OCI-LY1 (cell line): ENCODE results near the gene CXCR3.

Experiments used
- H2AFZ ChIP-seq: fragments of 200-600 bp; sonication (generic), shearing (Covaris generic); 2 replicates; pipeline ENCODE4 v1.6.0; 2014; ENCODE audit warnings: antibody characterized with exemption, mild to moderate bottlenecking, low read length
- H3F3A ChIP-seq: fragments of 200-600 bp; sonication (generic), shearing (Covaris generic); 2 replicates; pipeline ENCODE4 v1.6.0; 2014; ENCODE audit warnings: mild to moderate bottlenecking, antibody characterized with exemption, low read length, moderate library complexity; ENCODE audit not compliant: insufficient read depth
- H3K27ac ChIP-seq: fragments of 200-600 bp; sonication (generic); 2 replicates; pipeline ENCODE4 v1.5.1; 2014; ENCODE audit warnings: low read length, mixed run types, mild to moderate bottlenecking, low read depth; ENCODE audit not compliant: poor library complexity, severe bottlenecking
- H3K27me3 ChIP-seq: fragments of 200-600 bp; sonication (generic); 2 replicates; pipeline ENCODE4 v1.6.0; 2014; ENCODE audit warnings: antibody characterized with exemption, mild to moderate bottlenecking, low read length, moderate library complexity; ENCODE audit not compliant: insufficient read depth
- H3K36me3 ChIP-seq: fragments of 200-600 bp; sonication (generic); 2 replicates; pipeline ENCODE4 v1.6.1; 2014; ENCODE audit warnings: mild to moderate bottlenecking, antibody characterized with exemption, low read length, moderate library complexity, mixed read lengths; ENCODE audit not compliant: insufficient read depth
- H3K4me1 ChIP-seq: fragments of 200-600 bp; sonication (generic); 2 replicates; pipeline ENCODE4 v1.5.1; 2014; ENCODE audit warnings: mild to moderate bottlenecking, low read length, moderate library complexity; ENCODE audit not compliant: insufficient read depth, severe bottlenecking
- H3K4me2 ChIP-seq: fragments of 200-600 bp; sonication (generic), shearing (Covaris generic); 2 replicates; pipeline ENCODE4 v1.6.1; 2014; ENCODE audit warnings: low read length
- H3K4me3 ChIP-seq: fragments of 200-600 bp; sonication (generic); 2 replicates; pipeline ENCODE4 v1.5.1; 2014; ENCODE audit warnings: low read length, low read depth, mild to moderate bottlenecking, mixed read lengths; ENCODE audit not compliant: poor library complexity, severe bottlenecking
- H3K79me2 ChIP-seq: fragments of 200-600 bp; shearing (Covaris generic); 2 replicates; pipeline ENCODE4 v1.6.1; 2016; ENCODE audit warnings: mixed run types, low read length, mixed read lengths; ENCODE audit not compliant: insufficient read depth
- H3K9ac ChIP-seq: fragments of 200-600 bp; sonication (generic), shearing (Covaris generic); 2 replicates; pipeline ENCODE4 v1.6.1; 2014; ENCODE audit warnings: mild to moderate bottlenecking, low read length, mixed read lengths
- H3K9me2 ChIP-seq: fragments of 200-600 bp; sonication (generic), shearing (Covaris generic); 2 replicates; pipeline ENCODE4 v1.6.1; 2014; ENCODE audit warnings: low read depth, mild to moderate bottlenecking, low read length, mixed read lengths
- H3K9me3 ChIP-seq: fragments of 200-600 bp; shearing (Covaris generic); 2 replicates; pipeline ENCODE4 v1.6.1; 2014; ENCODE audit warnings: low read length, mixed read lengths
- H4K20me1 ChIP-seq: fragments of 200-600 bp; sonication (generic), shearing (Covaris generic); 2 replicates; pipeline ENCODE4 v1.6.0; 2016; ENCODE audit warnings: mild to moderate bottlenecking, low read length; ENCODE audit not compliant: insufficient read depth
- EZH2 ChIP-seq: fragments of 200-600 bp; sonication (generic), shearing (Covaris generic); IDR thresholded peaks from 2 replicates; pipeline ENCODE4 v1.8.0; 2017; ENCODE audit warnings: borderline replicate concordance, mixed run types, mild to moderate bottlenecking, antibody characterized with exemption, low read length, moderate library complexity, mixed read lengths
- TF ChIP-seq, protein P1 (sequence below): fragments of 200-600 bp; sonication (generic), shearing (Covaris generic); IDR thresholded peaks from 2 replicates; pipeline ENCODE4 v1.5.1; 2017; ENCODE audit warnings: mild to moderate bottlenecking, antibody characterized with exemption, low read length, moderate library complexity, mixed read lengths

The CXCR3 gene

DNA sequence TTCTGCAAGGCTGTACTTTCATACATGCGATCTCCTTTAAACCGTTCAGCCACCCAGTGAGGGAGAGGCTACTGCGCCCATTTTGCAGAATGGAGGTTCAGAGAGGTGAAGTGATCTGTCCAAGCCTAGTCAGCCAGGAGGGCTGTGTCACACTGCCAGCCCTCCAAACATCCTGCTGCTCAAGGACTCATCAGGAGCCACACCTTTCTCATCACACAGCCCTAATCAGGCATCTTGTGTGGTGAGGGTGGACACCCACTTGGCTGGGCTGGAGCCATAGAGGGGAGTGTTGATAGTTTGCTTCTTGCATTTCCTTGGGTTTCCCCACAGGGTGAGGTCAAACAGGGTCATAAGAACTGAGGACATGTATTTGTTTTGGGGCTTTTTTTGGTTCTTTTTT lies 5.4 kb upstream of the CXCR3 start:
- H3K79me2 ChIP-seq, result no peaks in the 10 kb centered on the region
- no peak overlapping the region for H3K4me2 ChIP-seq
- peaks cover 18% of the 10 kb centered on the region for H3K4me1 ChIP-seq
- no peaks in the 10 kb centered on the region for H3K9me2 ChIP-seq
- no peaks in the 10 kb centered on the region for H4K20me1 ChIP-seq
- TF ChIP-seq, protein P1, sequence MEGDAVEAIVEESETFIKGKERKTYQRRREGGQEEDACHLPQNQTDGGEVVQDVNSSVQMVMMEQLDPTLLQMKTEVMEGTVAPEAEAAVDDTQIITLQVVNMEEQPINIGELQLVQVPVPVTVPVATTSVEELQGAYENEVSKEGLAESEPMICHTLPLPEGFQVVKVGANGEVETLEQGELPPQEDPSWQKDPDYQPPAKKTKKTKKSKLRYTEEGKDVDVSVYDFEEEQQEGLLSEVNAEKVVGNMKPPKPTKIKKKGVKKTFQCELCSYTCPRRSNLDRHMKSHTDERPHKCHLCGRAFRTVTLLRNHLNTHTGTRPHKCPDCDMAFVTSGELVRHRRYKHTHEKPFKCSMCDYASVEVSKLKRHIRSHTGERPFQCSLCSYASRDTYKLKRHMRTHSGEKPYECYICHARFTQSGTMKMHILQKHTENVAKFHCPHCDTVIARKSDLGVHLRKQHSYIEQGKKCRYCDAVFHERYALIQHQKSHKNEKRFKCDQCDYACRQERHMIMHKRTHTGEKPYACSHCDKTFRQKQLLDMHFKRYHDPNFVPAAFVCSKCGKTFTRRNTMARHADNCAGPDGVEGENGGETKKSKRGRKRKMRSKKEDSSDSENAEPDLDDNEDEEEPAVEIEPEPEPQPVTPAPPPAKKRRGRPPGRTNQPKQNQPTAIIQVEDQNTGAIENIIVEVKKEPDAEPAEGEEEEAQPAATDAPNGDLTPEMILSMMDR, result no peak
- TF ChIP-seq EZH2, result no peak
- no peaks in the 10 kb centered on the region for H3K36me3 ChIP-seq
- no peaks in the 10 kb centered on the region for H3F3A ChIP-seq
- no peaks in the 10 kb centered on the region for H3K9me3 ChIP-seq
- H2AFZ ChIP-seq, result no peak overlapping the region
- H3K27ac ChIP-seq, result no peak overlapping the region
- no peaks in the 10 kb centered on the region for H3K27me3 ChIP-seq
- H3K4me3 ChIP-seq, result no peak overlapping the region
- no peak overlapping the region for H3K9ac ChIP-seq

GRCh38 chrX:71622576-71623450 lies 4.5 kb upstream of the CXCR3 start:
- Histone ChIP-seq H3F3A (no peaks in the 10 kb centered on the region), H3K4me2 (peak overlapping the region; percentile 34; the same call in 1 of the 2 replicates), H3K9me3 (no peaks in the 10 kb centered on the region), H3K9ac (no peak overlapping the region), H4K20me1 (no peaks in the 10 kb centered on the region), H3K4me3 (no peak overlapping the region), H3K27ac (peak overlapping the region; percentile 69), H3K27me3 (no peaks in the 10 kb centered on the region), H3K9me2 (no peaks in the 10 kb centered on the region), H3K4me1 (peaks cover 26% of the 10 kb centered on the region), H3K36me3 (no peaks in the 10 kb centered on the region), H2AFZ (no peak overlapping the region), H3K79me2 (no peaks in the 10 kb centered on the region)
- TF ChIP-seq EZH2, result no peak
- TF ChIP-seq, protein P1, result no peak

GRCh38 chrX:71622032-71622575 lies 3.8 kb upstream of the CXCR3 start:
- Histone ChIP-seq H3K4me1 (peaks cover 26% of the 10 kb centered on the region), H3K9me3 (no peaks in the 10 kb centered on the region), H3F3A (no peaks in the 10 kb centered on the region), H3K79me2 (no peaks in the 10 kb centered on the region), H3K4me2 (no peak overlapping the region), H4K20me1 (no peaks in the 10 kb centered on the region), H3K27me3 (no peaks in the 10 kb centered on the region), H3K9ac (no peak overlapping the region), H3K36me3 (no peaks in the 10 kb centered on the region), H3K4me3 (no peak overlapping the region), H3K27ac (peak overlapping the region; percentile 69), H3K9me2 (no peaks in the 10 kb centered on the region), H2AFZ (no peak overlapping the region)
- TF ChIP-seq, protein P1, result no peak
- no peak for TF ChIP-seq EZH2
